ENCODE data around the gene PUM1.

PUM1 gene

GRCh38 chr1:30887485-30888315, 177.8 kb downstream of the PUM1 start:
- no peak for DNase-seq

- no peak for DNase-seq
These were observed 178.6 kb downstream of the PUM1 start for GRCh38 chr1:30886710-30887428.

- no peak for DNase-seq
These were observed 179.7 kb downstream of the PUM1 start for GRCh38 chr1:30885570-30886522.

- DNase-seq: no peak
These were observed 180.8 kb downstream of the PUM1 start for GRCh38 chr1:30884723-30885122.

- no peak for DNase-seq
These were observed 181.9 kb downstream of the PUM1 start for GRCh38 chr1:30883389-30884172.

- no peak for DNase-seq
These were observed 182.7 kb downstream of the PUM1 start for GRCh38 chr1:30882678-30883388.
